Measurements from ENCODE around the gene SUN1.

DNA sequence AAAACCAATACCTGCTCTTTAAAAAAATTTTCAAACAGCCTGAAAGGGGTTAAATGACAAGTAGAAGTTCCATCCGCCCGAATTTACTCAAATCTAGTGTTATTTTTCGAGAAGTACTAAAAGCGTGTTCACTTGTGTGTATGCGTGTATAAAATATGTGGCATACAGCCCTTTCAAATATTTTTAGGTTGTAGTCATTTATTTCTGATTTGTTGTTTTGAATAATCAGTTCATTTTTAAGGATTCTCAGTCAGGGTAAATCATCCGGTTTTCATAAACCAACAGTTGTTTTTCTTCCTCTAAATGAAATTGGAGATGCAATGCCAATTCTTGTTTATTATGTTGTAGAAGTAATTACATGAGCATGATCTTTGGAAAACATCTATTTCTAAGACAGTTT is 6.9 kb upstream of the SUN1 start:
- TF ChIP-seq POLR2A (IDR thresholded peaks at IDR 0.05) = no peak
- TF ChIP-seq, protein P1, sequence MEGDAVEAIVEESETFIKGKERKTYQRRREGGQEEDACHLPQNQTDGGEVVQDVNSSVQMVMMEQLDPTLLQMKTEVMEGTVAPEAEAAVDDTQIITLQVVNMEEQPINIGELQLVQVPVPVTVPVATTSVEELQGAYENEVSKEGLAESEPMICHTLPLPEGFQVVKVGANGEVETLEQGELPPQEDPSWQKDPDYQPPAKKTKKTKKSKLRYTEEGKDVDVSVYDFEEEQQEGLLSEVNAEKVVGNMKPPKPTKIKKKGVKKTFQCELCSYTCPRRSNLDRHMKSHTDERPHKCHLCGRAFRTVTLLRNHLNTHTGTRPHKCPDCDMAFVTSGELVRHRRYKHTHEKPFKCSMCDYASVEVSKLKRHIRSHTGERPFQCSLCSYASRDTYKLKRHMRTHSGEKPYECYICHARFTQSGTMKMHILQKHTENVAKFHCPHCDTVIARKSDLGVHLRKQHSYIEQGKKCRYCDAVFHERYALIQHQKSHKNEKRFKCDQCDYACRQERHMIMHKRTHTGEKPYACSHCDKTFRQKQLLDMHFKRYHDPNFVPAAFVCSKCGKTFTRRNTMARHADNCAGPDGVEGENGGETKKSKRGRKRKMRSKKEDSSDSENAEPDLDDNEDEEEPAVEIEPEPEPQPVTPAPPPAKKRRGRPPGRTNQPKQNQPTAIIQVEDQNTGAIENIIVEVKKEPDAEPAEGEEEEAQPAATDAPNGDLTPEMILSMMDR (IDR thresholded peaks at IDR 0.05) = no peak

Measured in breast epithelium (tissue), 3 donors.